ENCODE data around the gene UBC. TPM values are rescaled to one million over a fixed set of nuclear protein-coding genes. Genes with fewer than 3 reads are reported as not detected.
A peak's percentile ranks its signal among the peaks of the same experiment; 100 is the strongest.

The UBC gene
- total and polyA plus RNA-seq, 9 of the 15 experiments (the other 6 are each of a cell fraction or from before 2014, with no cell fraction given): 533 to 1,153 (median 813) TPM

GRCh38 chr12:124896461-124896860 lies 18.0 kb downstream of the UBC start (continued):
- TF ChIP-seq ZBTB5 (IDR thresholded peaks at IDR 0.05) (no peak), BCOR (IDR thresholded peaks at IDR 0.05) (peak; percentile 87), NFXL1 (CRISPR knock-in tag; IDR thresholded peaks at IDR 0.05) (no peak)

- ChIA-PET POLR2A (interaction anchor here (0.8 to 1.4 kb wide), 3 partner anchors 9 to 24 kb away, joined by 3 to 6 read pairs (median 4); no protein-coding TSS in a partner anchor), CTCF (ENCODE audit: low intra/inter-chr PET ratio) (no interaction called here)
- H3K79me2 ChIP-seq (ENCODE audit: control insufficient read depth, insufficient read depth, low read length): no peaks in the 10 kb centered on the region
- no peaks in the 10 kb centered on the region for H3K9me1 ChIP-seq (ENCODE audit: control insufficient read depth, insufficient read depth, low read length)
- no peak for DNase-seq (ENCODE audit: extremely low read depth in 1 of 4, low spot score in 3 of 4)
- FAIRE-seq: no peak
- 62% methylated on average over 8 of the region's 9 CpGs for WGBS (ENCODE audit: insufficient coverage, low coverage, missing lambda C conversion rate)
- H3K4me2 ChIP-seq (ENCODE audit: insufficient read depth, low read length): no peak overlapping the region
- H2AFZ ChIP-seq (ENCODE audit: low read depth, low read length): no peak overlapping the region
- H3K27ac ChIP-seq (ENCODE audit: extremely low read depth, low read depth, low read length): no peak overlapping the region
- no peaks in the 10 kb centered on the region for H3K36me3 ChIP-seq (ENCODE audit: control insufficient read depth, insufficient read depth, low read length)
- in situ Hi-C loops (cut with MboI) (no loop called here), intact Hi-C loops (cut with micrococcal nuclease) (no loop called here)
- no peaks in the 10 kb centered on the region for H3K27me3 ChIP-seq (ENCODE audit: control insufficient read depth in 2 of 2, insufficient read depth in 2 of 2, low read length in 2 of 2)
- no peaks in the 10 kb centered on the region for H3K9me3 ChIP-seq (replicated peaks; ENCODE audit: control insufficient read depth, insufficient read depth, low read depth, low read length)
- BruUV-seq (replicated peaks): no TSS peak
- no peak for ATAC-seq
- peaks cover 0 to 3% of the 10 kb centered on the region in 2 experiments; a peak in 2 of 5 replicates for H3K4me1 ChIP-seq (replicated peaks in 1 of 2; ENCODE audit: control insufficient read depth in 2 of 2, insufficient read depth in 2 of 2, low read length in 2 of 2)
- no peak overlapping the region for H3K9ac ChIP-seq (ENCODE audit: insufficient read depth in 1 of 2, low read depth in 2 of 2, low read length in 2 of 2)
- H4K20me1 ChIP-seq (replicated peaks; ENCODE audit: control insufficient read depth, insufficient read depth, low read length): no peaks in the 10 kb centered on the region
- TF ChIP-seq CREB5 (CRISPR knock-in tag; IDR thresholded peaks at IDR 0.05) (no peak), CHD4 (IDR thresholded peaks at IDR 0.05; ENCODE audit: insufficient read depth, insufficient replicate concordance, low read depth, low read length, poor library complexity, severe bottlenecking) (no peak), ZNF24 (IDR thresholded peaks at IDR 0.05) (no peak)
- TF ChIP-seq, protein P1, sequence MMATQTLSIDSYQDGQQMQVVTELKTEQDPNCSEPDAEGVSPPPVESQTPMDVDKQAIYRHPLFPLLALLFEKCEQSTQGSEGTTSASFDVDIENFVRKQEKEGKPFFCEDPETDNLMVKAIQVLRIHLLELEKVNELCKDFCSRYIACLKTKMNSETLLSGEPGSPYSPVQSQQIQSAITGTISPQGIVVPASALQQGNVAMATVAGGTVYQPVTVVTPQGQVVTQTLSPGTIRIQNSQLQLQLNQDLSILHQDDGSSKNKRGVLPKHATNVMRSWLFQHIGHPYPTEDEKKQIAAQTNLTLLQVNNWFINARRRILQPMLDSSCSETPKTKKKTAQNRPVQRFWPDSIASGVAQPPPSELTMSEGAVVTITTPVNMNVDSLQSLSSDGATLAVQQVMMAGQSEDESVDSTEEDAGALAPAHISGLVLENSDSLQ (IDR thresholded peaks at IDR 0.05): peak; percentile 24; the same call in 1 of the 2 replicates
- H3K4me3 ChIP-seq: no peak overlapping the region
Measured at GRCh38 chr12:124893792-124894516, 20.5 kb downstream of the UBC start.

Data from K562 (cell line).